ENCODE measurements around the gene KHNYN.

Gene KHNYN

DNA sequence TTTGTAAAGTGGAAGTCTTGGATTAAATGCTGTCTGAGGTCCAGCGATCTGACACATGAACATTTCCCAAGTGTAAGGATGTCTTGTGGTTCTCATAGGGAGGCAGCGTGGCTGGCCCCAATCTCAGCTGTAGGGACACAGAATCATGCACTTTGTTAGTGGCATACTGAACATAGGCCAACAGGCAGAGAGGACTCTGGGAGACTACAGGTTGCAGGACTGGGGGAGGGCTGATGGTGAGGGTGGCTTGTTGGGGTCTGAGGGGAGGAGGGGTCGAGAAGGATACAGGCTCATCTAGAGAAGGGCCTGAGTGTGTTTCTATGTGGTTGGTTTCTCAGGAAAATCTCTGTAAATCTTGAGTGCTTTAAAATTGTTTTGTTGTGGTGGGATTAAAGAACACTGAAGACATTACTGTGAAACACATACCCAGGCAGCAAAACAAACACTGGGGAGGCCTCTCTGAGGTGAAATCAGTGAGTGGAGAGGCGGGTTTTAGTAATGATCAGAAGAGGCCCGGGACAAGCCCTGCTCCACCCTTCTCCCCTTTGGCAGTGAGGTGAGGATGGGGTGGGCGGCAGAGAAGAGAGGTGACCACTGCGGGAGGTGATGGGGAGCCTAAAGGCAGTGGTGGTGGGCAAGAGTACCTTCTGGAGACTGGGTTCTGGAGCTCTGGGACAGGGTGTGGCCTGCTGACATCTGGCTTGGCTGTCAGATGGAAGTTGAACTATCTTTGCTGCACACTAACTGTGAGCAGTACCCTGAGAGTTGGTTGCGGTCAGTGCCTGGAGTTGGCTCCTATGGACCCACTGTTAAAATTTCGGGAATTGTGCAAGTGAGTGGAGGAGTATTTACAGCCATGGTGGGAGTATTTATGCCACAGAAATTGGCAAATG, 27.7 kb upstream of the KHNYN start:
- no peak for DNase-seq

DNA sequence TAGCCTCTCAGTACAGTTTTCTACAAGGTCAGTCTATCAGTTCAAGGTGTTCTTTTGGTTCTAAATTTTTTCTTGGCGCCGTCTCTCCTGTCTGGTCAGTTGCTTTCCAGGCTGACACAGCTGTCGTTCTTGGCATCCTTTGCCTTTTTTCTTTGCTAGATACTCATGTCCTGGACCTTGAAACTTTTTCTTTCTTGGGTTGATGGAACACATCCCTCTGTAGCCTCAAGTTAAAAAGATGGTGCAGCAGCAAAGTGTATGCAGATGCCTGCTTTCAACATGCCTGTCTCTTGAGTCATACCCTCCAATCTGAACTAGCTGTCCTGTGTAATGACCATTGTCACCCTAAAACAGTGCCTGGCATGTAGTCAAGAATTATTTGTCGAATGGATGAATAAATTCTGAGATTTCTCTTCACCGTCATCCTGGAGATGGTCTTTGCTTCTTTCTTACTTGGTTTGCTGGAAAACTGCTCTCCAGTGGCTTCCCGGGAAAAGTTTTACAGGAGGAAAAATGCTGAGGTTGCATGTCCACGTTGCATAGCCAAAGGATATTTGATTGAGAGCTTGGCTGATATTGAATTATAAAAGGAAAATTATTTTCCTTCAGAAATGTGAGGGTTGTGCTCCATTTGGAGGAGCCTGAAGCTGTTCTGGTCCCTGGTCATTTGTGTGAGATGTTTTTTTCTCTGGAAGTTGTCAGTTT, 26.3 kb upstream of the KHNYN start:
- DNase-seq: no peak

DNA sequence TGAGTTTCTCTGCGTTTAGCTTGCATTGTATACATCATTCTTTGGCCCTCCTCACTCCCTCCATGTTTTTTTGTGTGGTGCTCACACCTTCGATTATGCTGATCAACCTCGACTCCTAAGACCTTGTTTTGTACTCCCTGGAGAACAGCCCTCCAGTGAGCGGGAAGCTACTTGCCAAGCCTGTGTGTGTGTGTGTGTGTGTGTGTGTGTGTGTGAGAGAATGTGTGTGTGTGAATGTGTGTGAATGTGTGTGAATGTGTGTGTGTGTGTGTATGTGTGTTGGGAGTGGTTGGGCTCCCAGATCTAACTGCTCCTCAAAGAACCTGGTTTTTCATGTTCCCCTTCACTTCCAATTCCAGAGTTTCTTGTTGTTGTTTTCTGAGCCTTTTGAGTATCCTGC, 24.9 kb upstream of the KHNYN start:
- DNase-seq: no peak

DNA sequence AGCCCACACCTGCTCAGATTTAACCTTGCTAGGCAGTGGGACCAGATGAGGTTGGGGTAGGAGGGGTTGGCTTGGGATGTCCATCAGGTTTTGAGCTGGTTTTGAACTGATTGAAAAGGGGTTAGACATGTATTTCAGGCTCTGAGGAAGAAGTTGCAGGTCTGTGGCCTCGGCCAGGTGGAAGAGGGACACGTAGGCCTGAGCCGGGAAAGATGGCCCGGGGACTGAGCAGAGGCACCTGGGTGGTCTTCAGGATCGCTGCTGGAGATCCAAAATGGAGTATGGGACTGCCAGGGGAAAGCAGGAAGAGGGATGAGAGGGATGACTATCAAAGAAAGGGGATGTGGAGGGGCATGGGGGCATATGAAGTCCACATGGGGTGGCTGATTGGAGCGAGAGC, 23.3 kb upstream of the KHNYN start:
- no peak for DNase-seq

DNA sequence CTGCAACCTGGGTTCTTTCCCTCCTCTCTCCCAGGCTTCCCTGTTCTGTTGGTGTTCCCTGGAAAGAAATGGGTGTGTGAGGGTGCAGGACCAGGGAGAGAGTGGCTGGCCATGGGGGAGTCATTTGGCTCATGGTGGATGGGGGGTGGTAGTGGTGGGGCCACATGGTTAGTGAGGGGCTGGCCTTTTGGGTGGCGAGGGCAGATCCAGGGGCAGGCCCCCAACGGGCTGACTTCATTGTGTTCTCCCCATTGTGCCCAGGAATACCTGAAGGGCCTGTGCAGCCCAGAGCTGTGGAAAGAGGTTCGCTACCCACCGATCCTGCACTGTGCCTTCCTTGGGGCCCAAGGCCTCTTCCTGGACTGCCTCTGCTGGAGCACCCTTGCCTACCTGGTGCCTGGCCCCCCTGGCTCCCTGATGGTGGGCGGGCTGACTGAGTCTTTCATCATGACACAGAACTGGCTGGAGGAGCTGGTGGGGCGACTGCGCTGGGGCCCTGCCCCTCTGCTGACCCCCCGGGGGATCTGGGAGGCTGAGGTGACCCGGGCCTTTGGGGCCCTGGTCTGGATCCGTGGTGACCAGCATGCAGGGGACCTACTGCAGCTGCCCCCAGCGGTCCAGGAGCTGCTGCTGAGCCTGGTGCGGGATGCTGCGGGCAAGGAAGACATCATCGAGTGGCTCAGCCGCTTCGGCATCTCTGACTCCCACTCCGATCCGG, 22.0 kb upstream of the KHNYN start:
- no peak for DNase-seq

DNA sequence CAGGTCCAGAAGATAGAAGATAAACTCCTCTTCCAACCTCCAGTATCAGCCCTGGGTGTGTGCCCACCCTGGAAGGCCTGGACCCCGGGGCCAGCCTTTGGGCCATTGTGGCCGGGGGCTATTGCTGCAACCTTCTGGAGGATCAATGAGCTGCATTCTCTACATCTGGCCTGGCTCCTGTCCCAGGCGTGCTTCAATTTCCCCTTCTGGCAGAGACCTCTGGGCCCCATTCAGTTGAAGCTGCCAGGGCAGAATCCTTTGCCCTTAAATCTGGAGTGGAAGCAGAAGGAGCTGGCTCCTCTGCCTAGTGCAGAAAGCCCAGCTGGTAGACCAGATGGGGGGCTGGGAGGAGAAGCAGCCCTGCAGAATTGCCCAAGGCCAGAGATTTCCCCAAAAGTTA, 21.0 kb upstream of the KHNYN start:
- DNase-seq: no peak

DNA sequence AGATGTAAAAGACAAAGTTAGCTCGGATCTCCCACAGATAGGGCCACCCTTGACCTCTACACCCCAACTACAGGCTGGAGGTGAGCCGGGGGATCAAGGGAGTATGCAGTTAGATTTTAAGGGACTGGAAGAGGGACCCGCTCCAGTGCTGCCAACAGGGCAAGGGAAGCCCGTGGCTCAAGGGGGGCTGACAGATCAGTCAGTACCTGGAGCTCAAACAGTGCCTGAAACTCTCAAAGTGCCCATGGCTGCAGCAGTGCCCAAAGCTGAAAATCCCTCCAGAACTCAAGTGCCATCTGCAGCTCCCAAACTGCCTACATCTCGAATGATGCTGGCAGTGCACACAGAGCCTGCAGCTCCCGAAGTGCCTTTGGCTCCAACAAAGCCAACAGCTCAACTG, 20.6 kb upstream of the KHNYN start:
- no peak for DNase-seq

DNA sequence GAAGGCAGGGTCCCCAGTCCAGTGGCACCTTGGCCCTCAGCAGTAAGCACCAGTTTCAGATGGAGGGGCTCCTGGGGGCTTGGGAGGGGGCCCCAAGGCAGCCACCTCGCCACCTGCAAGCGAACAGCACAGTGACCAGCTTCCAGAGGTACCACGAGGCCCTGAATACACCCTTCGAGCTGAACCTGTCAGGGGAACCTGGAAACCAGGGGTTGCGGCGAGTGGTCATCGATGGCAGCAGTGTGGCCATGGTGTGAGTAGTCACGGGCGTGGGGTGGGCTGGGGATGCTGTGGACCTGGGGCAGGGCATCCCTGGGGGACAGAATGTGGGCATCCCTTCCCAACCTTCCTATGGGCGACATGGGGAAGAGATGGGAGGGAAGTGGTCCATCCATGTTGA, 19.8 kb upstream of the KHNYN start:
- DNase-seq: no peak

DNA sequence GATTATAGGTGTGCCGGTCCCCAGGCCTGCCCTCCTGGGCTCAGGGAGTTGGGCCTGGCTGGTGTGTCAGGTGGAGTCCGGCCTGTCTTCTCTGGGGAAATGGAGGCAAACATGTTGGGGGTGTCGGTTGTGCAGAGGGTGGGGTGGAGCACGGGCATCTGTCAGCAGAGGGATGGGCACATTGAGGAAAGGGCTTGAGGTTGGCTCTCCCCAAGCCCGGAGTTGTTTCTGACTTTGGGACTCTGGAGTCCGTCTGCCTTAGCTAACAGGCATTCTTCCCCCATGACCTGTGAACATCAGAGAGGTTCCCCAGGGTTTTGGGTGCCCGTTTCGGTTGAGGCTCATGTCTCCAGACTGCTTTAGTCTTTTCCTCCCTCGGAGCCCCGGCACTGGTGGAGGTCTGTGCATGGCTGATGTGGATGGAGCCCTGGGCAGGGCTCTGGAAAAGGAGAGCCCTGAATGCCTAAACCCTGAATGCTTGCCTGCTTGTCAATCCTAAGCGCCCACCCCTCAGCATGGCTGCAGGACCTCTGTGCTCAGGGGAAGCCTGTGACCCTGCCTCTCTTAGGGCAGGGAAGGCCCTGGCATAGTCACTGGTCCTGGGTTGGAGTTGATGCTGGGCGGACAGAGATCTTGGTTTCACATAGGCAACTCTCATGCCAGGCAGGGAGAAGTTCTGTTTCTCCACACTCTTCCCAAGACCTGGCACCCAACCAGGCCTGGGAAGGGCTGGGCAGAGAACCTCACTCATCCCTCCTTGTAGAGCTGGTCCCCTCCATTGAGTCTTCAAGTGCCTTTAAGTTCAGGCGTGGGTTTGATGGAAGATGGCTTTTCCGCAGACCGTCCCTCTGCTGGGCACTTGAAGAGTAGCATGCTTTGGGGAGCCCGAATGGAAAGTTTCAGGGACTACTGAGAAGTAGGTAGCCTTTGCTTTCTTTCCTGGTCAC, 18.0 kb upstream of the KHNYN start:
- peak; percentile 49 to 73 (median 68) for DNase-seq

DNA sequence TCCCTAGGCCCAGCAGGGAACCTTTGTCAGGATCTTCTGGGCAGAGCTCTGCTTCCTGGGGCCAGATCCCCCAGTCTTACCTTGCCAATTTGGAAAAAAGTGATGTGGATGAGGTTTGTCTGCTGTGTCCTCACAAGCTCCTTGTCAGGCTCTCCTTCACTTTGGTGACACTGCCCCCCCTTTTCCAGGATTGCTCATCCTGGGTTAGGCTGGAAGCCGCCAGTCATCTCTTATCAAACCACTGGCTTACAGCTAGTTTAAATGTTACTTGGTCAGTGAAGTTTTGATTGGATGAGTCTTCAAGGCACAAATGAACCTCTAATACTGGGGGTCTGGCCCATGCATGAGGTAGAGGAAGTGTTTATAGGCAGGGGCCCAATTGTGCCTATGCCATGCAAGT, 15.7 kb upstream of the KHNYN start:
- DNase-seq: no peak

DNA sequence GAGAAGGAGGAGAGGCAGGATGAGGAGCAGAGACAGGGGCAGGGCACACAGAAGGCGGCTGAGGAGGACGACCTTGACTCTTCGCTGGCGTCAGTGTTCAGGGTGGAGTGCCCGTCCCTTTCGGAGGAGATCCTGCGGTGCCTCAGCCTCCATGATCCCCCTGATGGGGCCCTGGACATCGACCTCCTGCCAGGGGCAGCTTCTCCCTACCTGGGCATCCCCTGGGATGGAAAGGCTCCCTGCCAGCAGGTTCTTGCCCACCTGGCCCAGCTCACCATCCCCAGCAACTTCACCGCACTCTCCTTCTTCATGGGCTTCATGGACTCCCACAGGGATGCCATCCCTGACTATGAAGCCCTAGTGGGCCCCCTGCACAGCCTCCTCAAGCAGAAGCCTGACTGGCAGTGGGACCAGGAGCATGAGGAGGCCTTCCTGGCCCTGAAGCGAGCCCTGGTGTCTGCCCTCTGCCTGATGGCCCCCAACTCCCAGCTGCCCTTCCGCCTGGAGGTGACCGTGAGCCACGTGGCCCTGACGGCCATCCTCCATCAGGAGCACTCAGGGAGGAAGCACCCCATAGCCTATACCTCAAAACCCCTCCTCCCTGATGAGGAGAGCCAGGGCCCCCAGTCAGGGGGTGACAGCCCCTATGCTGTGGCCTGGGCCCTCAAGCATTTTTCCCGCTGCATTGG, 14.9 kb upstream of the KHNYN start:
- no peak for DNase-seq

DNA sequence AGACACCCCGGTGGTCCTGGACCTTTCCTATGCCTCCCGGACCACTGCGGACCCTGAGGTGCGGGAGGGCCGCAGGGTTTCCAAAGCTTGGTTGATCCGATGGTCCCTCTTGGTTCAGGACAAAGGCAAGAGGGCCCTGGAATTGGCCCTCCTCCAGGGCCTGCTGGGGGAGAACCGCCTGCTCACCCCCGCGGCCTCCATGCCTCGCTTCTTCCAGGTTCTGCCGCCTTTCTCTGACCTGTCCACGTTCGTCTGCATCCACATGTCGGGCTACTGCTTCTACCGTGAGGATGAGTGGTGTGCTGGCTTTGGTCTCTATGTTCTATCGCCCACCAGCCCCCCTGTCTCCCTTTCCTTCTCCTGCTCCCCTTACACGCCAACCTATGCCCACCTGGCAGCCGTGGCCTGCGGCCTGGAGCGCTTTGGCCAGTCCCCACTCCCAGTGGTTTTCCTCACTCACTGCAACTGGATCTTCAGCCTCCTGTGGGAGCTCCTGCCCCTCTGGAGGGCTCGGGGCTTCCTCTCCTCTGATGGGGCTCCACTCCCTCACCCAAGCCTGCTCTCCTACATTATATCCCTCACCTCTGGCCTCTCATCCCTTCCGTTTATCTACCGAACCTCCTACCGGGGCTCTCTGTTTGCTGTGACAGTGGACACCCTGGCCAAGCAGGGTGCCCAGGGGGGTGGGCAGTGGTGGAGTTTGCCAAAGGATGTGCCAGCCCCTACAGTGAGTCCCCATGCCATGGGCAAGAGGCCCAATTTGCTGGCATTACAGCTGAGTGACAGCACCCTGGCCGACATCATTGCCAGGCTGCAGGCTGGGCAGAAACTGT, 14.1 kb upstream of the KHNYN start:
- no peak for DNase-seq

DNA sequence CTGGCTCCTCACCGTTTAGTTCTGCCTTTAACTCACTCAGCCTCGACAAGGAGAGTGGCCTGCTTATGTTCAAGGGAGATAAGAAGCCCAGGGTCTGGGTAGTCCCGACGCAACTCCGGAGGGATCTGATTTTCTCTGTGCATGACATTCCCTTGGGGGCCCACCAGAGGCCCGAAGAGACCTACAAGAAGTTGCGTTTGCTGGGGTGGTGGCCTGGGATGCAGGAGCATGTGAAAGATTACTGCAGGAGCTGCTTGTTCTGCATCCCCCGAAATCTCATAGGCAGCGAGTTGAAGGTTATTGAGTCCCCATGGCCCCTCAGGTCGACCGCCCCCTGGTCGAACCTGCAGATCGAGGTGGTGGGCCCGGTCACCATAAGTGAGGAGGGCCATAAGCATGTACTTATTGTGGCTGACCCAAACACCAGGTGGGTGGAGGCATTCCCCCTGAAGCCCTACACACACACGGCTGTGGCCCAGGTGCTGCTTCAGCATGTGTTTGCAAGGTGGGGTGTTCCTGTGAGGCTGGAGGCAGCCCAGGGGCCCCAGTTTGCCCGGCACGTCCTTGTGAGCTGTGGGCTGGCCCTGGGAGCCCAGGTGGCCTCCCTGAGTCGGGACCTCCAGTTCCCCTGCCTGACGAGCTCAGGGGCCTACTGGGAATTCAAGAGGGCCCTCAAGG, 13.4 kb upstream of the KHNYN start:
- DNase-seq: no peak

DNA sequence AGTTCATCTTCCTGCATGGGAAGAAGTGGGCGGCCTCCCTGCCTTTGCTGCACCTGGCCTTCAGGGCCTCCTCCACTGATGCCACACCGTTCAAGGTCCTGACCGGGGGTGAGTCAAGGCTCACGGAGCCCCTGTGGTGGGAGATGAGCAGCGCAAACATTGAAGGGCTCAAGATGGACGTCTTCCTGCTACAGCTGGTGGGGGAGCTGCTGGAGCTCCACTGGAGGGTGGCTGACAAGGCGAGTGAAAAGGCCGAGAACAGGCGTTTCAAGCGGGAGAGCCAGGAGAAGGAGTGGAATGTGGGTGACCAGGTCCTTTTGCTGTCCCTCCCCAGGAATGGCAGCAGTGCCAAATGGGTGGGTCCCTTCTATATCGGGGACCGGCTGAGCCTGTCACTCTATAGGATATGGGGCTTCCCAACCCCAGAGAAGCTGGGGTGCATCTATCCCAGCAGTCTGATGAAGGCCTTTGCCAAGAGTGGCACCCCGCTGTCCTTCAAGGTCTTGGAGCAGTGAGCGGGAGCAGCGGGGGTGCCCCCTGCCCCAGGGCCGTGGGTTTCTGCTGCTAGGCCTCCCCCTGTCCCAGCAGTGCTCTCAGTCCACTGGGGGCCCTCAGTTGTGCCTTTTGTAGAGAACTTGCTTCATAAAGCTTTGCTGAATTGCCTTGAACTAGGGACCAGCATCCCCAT, 12.7 kb upstream of the KHNYN start:
- DNase-seq: no peak

DNA sequence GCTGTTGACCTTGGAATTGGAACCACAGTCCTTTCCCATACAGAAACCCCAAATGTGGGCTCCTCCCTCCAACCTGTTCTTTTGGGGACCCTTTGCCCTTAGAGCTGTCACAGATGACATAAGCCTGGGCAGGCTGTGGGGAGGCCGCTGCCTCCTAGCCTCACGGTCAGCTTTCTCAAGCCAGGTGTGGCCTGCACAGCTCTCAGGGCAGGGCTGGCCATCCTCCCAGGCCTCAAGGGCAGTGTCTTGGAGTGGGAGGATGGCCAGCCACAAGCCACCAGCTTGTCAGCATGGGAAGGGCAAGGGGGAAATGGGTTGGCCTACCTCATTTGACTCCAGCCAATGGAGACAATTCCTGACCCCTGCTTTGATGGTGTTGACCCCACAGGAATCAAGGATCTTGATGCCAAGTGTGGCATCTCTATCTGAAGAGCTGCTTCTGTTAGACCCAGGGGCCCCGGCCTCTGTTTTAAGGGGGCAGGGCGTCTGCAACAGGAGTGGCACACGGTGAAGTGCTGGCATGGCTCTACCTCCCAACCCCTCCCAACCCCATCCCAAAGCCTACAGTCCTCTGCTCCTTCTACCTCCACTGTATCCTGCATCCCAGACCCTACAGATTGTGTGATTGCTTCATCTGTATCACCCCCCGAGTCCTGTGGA, 11.8 kb upstream of the KHNYN start:
- no peak for DNase-seq

DNA sequence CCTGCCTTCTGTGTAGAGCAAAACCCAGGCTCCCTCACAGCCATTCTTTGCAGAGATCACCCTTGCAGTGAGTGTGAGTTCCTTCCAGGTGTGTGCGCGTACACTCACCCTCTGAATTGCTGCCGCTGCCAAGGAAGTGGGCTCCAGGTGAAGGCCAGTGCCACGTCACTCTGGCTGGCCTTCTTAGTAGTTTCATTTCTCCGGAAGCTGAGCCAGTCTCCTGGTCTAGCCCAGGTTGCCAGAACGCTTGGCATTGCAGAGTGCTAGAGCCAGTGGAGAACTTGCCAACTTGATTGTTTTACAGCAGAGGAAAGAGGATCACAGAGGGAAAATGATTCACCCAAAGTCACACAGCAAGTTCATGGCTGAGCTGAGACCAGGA, 11.3 kb upstream of the KHNYN start:
- no peak for DNase-seq

DNA sequence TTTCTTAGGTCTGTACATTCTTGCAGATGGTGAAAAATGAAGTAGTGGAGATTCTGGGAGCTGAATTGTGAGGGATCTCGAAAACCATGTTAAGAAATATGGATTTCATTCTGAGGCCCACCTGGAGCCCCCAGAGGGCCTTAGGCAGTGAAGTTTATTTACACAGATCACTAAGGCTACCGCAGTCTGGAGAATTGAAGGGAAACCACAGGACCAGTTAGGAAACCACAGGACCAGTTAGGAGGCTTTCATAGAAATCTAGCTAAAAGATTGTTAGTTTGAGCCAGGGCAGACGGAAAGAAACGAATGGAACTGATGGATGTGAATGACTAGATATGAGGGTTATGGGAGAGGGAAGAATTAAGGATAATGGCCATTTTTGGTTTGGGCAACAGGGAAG, 7.5 kb upstream of the KHNYN start:
- no peak for DNase-seq

DNA sequence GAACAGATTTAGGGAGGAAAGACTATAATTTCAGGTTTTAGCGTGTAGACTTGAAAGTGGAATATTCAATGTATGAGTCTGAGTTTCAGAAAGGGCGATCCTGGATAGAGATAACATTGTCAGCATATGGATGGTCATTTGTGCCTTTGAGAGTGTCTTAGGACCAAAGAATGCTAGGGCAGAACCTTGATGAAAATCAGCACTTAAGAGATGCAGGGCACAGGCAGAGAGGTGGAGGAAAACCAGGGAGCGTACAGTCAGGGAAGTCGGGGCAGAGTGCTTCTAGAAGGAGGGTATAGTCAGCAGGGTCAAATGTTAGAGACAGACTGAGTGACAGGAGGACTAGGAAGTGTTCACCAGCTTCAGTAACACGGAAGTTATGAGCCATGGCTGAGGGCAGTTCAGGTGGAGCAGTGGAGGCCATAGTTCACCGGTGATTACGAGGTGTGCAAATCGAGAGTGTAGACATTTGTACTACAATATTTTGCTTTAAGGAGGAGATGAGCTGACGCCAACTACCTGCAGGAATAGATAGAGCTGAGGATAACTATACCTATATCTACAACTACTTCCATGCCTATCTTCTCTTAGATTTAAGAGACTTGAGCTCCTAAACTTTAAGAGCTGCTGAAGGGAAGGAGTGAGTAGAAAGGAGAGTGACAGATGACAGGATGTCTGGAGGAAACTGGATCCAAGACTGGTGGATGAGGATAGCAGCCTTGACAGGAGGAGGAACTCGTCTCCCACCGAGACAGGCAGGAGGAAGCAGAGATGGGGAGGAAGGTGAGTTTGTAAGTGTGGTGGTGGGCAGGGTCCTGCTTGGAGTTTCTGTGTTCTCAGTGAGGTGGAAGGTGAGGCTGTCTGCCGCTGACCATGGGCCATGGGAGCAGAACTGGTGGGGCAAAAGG, 6.8 kb upstream of the KHNYN start:
- DNase-seq: no peak

Data from suppressor macrophage (primary cell).